Activated CD4-positive, CD25-positive, alpha-beta regulatory T cell (primary cell): Measurements from ENCODE around the gene ACVR1C.
"Not testable (repeated sequence)": the region's sequence is repeated elsewhere in the genome, so short reads cannot be mapped to it uniquely, and the experiment has no call there.

Source experiments
- DNase-seq, 4 experiments: peaks; one replicate each; lab custom pipeline; 2025; lab: John Stamatoyannopoulos, UW

ACVR1C gene

DNA sequence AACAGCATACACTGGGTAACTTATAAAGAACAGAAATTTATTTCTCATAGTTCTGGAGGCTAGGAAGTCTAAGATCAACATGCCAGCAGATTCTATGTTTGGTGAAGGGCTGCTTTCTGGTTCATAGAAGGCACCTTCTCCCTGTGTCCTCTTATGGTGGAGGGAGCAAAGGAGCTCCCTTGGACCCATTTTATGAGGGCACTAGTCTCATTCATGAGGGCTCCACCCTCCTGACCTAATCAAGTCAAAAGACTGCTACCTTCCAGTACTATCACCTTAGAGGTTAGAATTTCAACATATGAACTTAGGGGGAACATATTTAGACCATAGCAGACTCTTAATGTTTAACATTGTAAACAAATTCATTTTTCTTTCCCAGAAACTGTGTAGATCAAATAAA lies 54.5 kb downstream of the ACVR1C start:
- no peak for DNase-seq

DNA sequence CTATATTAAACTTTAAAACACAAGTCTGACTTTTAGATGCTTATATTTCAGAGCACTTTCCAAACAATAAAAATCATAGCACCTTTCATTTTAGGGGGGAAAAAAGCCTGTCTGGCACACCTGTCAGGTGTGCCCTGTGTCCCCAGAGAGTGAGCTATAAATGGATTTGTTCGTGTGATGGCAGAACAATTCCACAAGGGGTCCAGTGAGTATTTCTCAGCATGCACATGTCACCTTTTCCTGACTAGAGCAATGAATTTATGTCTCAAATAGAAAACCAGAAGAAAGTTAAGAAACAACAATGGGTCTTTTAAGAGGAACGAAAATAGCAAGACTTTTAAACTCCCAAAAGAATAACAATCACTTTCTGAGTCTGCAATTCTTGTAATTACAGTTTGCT lies 55.9 kb downstream of the ACVR1C start:
- DNase-seq, result no peak

DNA sequence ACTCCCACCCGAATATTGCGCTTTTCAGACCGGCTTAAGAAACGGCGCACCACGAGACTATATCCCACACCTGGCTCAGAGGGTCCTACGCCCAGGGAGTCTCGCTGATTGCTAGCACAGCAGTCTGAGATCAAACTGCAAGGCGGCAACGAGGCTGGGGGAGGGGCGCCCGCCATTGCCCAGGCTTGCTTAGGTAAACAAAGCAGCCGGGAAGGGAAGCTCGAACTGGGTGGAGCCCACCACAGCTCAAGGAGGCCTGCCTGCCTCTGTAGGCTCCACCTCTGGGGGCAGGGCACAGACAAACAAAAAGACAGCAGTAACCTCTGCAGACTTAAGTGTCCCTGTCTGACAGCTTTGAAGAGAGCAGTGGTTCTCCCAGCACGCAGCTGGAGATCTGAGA lies 62.0 kb downstream of the ACVR1C start:
- DNase-seq, result not testable (repeated sequence)

GRCh38 chr2:157566113-157566512 lies 62.6 kb downstream of the ACVR1C start:
- DNase-seq, result not testable (repeated sequence)

GRCh38 chr2:157565550-157565949 lies 63.1 kb downstream of the ACVR1C start:
- DNase-seq, result no peak

DNA sequence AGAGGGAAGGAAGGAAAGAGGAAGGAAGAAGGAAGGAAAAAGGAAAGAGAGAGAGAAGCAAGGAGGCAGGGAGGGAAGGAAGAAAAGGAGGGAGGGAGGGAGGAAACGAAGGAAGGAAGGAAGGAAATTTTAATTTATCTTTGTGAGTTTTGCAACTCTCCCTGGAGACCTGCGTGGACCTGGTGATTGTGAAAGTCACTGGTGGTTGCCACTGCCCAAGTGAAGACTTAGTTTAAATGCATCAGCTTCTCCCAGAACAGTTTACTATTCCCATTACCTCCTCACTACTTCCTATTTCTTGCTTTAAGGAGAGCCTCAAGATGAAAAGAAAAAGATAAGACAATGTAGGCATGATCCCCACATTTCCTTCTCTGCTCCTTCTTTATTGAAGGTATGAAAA lies 68.8 kb downstream of the ACVR1C start:
- no peak for DNase-seq

- DNase-seq, result no peak
These were observed 69.2 kb downstream of the ACVR1C start for GRCh38 chr2:157559461-157559860.

DNA sequence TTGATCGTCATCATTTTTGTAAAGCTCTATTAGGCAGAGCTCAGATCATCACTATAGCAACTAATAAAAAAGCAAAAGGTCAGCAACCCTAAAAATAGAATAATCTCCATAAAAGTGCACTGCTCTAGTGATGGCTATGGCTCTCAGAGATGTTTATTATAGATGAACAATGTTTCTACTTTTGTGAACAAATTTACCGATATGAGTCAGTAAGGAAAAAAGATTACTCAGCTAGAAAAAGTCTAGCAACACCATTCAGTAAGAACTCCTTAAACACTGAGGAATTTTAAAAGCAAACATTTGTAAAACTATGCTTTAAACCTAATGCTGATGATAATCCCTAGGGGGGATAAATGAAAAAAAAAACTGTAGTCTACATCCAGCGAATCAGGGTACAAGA lies 69.6 kb downstream of the ACVR1C start:
- DNase-seq, result no peak

DNA sequence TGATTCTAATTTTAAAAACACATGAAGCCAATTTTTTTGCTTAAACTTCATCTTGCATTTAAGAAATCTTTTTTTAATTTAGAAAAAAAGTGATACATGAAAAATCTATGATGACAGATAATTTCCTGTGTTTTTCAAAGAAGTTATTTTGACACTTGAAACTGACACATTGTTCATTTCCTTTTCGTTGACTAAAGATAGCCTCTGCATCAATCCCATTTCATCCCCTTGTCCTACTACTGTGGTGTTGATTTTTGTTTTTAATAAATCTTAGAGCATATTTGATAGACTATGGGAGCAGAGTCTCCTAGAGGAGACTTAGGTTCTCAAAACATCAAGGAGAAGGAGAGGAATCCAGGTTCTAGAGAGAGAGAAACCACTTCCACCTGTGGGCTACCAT lies 70.9 kb downstream of the ACVR1C start:
- no peak for DNase-seq

- DNase-seq, result no peak
These were observed 88.6 kb downstream of the ACVR1C start for GRCh38 chr2:157540102-157540501.

- no peak for DNase-seq
These were observed 90.6 kb downstream of the ACVR1C start for GRCh38 chr2:157538064-157538463.

DNA sequence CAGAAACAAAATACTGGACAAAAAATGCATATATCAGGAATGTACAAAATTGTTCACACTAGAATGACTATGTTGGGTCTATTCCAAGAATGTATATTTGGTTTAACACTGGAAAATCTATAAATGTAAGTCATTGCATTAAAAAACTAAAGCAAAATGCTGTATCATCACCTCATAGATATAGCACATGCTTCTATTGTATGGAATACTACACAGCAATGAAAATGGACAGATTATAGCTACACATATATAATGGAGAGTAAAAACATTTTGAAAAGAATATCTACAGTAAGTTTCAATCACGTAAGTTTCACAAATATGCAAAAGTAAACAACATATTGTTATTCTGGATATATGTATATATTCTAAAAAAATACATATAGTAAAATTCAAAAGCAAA lies 91.8 kb downstream of the ACVR1C start:
- DNase-seq, result no peak

GRCh38 chr2:157528963-157529751 lies 99.5 kb downstream of the ACVR1C start:
- DNase-seq, result no peak

GRCh38 chr2:157526070-157526469 lies 102.6 kb downstream of the ACVR1C start:
- DNase-seq, result no peak

DNA sequence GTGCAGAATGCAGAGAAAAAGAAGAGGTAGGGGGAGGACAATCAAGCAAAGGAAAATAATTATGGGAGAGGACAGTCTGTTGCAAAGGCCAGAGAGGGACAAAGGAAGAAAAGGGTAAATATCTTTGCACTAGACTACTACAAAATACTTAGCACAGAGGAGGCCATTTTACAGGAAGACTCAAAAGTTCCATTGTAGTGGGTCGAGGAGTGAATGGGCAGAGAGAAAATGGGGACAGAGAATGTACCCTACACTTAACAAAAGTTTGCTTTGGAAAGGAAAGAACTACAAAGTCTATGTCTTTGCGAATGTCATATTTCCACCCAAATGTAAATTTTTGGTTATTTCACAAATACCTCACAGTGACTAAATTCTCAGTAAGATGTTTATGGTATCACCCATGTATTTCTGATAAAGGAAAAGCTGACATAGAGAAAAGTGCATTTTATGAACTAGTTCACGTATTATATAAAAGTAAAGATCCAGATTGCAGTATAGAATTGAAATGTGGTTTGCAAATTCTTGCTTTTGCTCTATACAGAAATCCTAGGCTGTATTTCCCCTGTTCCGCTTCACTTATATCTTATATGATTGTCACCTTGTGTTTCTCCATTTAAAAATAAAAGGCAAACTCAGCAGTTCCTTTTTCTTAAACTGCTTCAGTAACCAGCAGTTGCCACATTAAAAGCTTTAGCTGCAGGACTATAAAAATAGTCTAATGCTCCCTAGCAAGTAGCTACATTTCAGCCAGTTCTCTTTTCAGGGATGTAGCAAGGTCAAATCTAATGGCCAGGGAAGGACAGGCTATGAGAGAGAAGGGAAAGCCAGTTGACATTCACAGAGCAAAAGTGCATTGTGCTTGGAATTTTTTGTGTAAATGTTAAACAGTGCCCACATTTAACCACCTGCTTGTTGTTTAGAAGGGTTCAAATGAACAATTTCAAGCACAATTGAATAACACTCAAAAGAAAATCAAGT lies 105.1 kb downstream of the ACVR1C start:
- DNase-seq, result no peak

GRCh38 chr2:157514966-157515365 lies 113.7 kb downstream of the ACVR1C start:
- not testable (repeated sequence) for DNase-seq

GRCh38 chr2:157509744-157510143 lies 118.9 kb downstream of the ACVR1C start:
- no peak for DNase-seq

GRCh38 chr2:157508676-157509075 lies 120.0 kb downstream of the ACVR1C start:
- DNase-seq, result no peak

DNA sequence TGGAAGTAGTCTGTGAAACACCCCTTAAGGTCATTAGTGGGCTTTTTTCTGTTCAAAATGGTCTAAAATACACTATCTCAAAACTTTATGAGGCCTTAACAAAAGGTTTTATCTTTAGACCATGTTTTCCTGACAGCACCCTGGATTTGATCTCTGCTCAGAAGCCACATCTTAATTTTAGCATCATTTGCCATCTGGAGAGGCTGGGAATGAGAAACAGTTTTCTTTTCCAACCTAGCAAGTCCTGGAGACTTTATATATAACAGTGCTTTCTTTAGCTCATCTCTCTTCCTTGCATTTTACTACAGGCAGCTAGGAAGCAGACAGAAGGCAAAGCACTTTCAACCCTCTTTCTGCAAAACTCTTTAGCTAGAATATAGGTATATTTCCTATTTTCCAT lies 122.1 kb downstream of the ACVR1C start:
- DNase-seq, result no peak

GRCh38 chr2:157504623-157505022 lies 124.0 kb downstream of the ACVR1C start:
- DNase-seq, result no peak

DNA sequence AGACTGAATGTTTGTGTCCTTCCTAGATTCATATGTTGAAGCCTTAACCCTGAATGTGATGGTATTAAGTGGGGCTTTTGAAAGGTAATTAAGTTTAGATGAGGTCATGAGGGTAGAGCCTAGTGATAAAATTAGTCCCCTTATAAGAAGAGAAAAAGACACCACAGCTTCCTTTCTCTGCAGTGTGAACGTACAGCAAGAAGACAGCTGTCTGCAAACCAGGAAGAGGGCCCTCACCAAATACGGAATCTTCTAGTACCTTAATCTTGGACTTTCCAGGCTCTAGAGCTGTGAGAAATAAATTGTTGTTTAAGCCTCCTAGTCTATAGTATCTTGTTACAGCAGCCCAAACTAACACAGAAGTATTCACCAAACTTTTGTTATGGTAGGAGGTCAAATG lies 127.6 kb downstream of the ACVR1C start:
- no peak for DNase-seq

GRCh38 chr2:157500334-157500733 lies 128.3 kb downstream of the ACVR1C start:
- no peak for DNase-seq

DNA sequence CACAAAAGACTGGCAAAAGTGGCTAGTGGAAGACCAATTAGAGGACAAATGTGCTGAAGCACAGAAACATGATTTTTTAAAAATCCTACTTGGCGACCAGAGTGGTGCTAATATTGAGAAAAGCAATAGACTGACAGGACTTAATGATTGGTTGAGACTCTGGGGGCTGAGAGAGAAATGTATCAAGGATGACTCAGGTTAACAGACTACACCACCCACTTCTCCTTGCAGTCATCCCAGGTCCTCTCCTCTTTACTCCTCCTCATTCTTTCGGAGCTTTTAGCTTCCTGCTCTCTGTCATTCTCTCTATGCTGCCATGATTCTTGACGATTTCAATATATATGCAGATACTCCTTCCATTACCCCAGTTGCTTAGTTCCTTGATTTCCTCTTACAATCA lies 130.2 kb downstream of the ACVR1C start:
- no peak for DNase-seq
